Loucy (cell line): ENCODE data around the gene CENPC.

ENCODE experiments used
- H2AFZ ChIP-seq: fragments of 200-600 bp; sonication (generic); 2 replicates; pipeline ENCODE4 v1.6.0; 2016; ENCODE audit warnings: antibody characterized with exemption, mild to moderate bottlenecking, low read length, moderate library complexity
- H3F3A ChIP-seq: fragments of 200-600 bp; 2 replicates; pipeline ENCODE4 v1.6.0; 2016; ENCODE audit warnings: antibody characterized with exemption, low read depth, mild to moderate bottlenecking
- H3K27me3 ChIP-seq: fragments of 200-600 bp; sonication (generic); 2 replicates; pipeline ENCODE4 v1.6.1; 2014; ENCODE audit warnings: low read length, mild to moderate bottlenecking; ENCODE audit not compliant: insufficient read depth, poor library complexity, severe bottlenecking
- H3K36me3 ChIP-seq: fragments of 200-600 bp; sonication (generic); 2 replicates; pipeline ENCODE4 v1.6.1; 2016; ENCODE audit warnings: low read length; ENCODE audit not compliant: insufficient read depth
- H3K4me1 ChIP-seq: fragments of 200-600 bp; sonication (generic); 2 replicates; pipeline ENCODE4 v1.5.1; 2014; ENCODE audit warnings: low read length, mild to moderate bottlenecking; ENCODE audit not compliant: insufficient read depth, poor library complexity, severe bottlenecking
- H3K4me2 ChIP-seq: fragments of 200-600 bp; sonication (generic); 2 replicates; pipeline ENCODE4 v1.6.0; 2014; ENCODE audit warnings: antibody characterized with exemption, low read length, low read depth, mild to moderate bottlenecking; ENCODE audit not compliant: poor library complexity, severe bottlenecking
- H3K4me3 ChIP-seq: fragments of 200-600 bp; sonication (generic); 2 replicates; pipeline ENCODE4 v1.5.1; 2014; ENCODE audit warnings: low read length, mild to moderate bottlenecking, mixed read lengths; ENCODE audit not compliant: poor library complexity, severe bottlenecking
- H3K79me2 ChIP-seq: fragments of 200-600 bp; sonication (generic); 2 replicates; pipeline ENCODE4 v1.6.1; 2014; ENCODE audit warnings: low read length; ENCODE audit not compliant: insufficient read depth
- H3K9ac ChIP-seq: fragments of 200-600 bp; sonication (generic); 2 replicates; pipeline ENCODE4 v1.6.0; 2014; ENCODE audit warnings: mild to moderate bottlenecking, low read depth, low read length, moderate library complexity; ENCODE audit not compliant: poor library complexity, severe bottlenecking
- H3K9me2 ChIP-seq: fragments of 200-600 bp; sonication (generic); replicated peaks from 2 replicates; pipeline ENCODE4 v1.6.1; 2016; ENCODE audit warnings: low read depth, low read length, mixed read lengths
- H3K9me3 ChIP-seq: fragments of 200-600 bp; sonication (generic); 2 replicates; pipeline ENCODE4 v1.6.1; 2014; ENCODE audit warnings: mild to moderate bottlenecking, antibody characterized with exemption, low read length, low read depth; ENCODE audit not compliant: insufficient read depth
- H4K20me1 ChIP-seq: fragments of 200-600 bp; sonication (generic); 2 replicates; pipeline ENCODE4 v1.6.0; 2014; ENCODE audit warnings: antibody characterized with exemption, low read length, mild to moderate bottlenecking; ENCODE audit not compliant: insufficient read depth, poor library complexity, severe bottlenecking
- CTCF ChIP-seq: fragments of 200-600 bp; sonication (generic); conservative IDR thresholded peaks from 2 replicates; pipeline ENCODE4 v1.5.1; 2014; ENCODE audit warnings: mild to moderate bottlenecking, antibody characterized with exemption, low read length
- EZH2phosphoT487 ChIP-seq: fragments of 200-600 bp; IDR thresholded peaks from 2 replicates; pipeline ENCODE4 v1.6.1; 2018; ENCODE audit warnings: antibody characterized with exemption, mild to moderate bottlenecking, moderate library complexity, borderline replicate concordance

CENPC gene

GRCh38 chr4:67520141-67520540 is 25.2 kb downstream of the CENPC start:
- H3K79me2 ChIP-seq: peaks cover 98% of the 10 kb centered on the region
- TF ChIP-seq CTCF (no peak), EZH2phosphoT487 (no peak)
- no peak overlapping the region for H2AFZ ChIP-seq
- H3K9me2 ChIP-seq: no peaks in the 10 kb centered on the region
- H3K9me3 ChIP-seq: no peaks in the 10 kb centered on the region
- H3K4me2 ChIP-seq: no peak overlapping the region
- H3K36me3 ChIP-seq: peaks cover 62% of the 10 kb centered on the region
- no peaks in the 10 kb centered on the region for H3F3A ChIP-seq
- no peak overlapping the region for H3K9ac ChIP-seq
- H3K27me3 ChIP-seq: no peaks in the 10 kb centered on the region
- H4K20me1 ChIP-seq: peaks cover 59% of the 10 kb centered on the region
- H3K4me3 ChIP-seq: no peak overlapping the region
- H3K4me1 ChIP-seq: peaks cover 23% of the 10 kb centered on the region

- Histone ChIP-seq H3K79me2 (peaks cover 64% of the 10 kb centered on the region), H3K4me2 (peak overlapping the region; percentile 60), H3K36me3 (peaks cover 83% of the 10 kb centered on the region)
Observed at GRCh38 chr4:67512501-67512900, 32.8 kb downstream of the CENPC start.

GRCh38 chr4:67500373-67500772 is 44.9 kb downstream of the CENPC start:
- Histone ChIP-seq H3K9me3 (no peaks in the 10 kb centered on the region), H3F3A (no peaks in the 10 kb centered on the region), H3K4me3 (no peak overlapping the region), H2AFZ (no peak overlapping the region), H3K79me2 (peaks cover 74% of the 10 kb centered on the region), H3K27me3 (no peaks in the 10 kb centered on the region), H3K36me3 (peaks cover 75% of the 10 kb centered on the region), H3K9me2 (no peaks in the 10 kb centered on the region), H3K9ac (no peak overlapping the region), H3K4me1 (no peaks in the 10 kb centered on the region), H4K20me1 (peaks cover 10% of the 10 kb centered on the region), H3K4me2 (no peak overlapping the region)
- TF ChIP-seq EZH2phosphoT487 (no peak), CTCF (no peak)

More at GRCh38 chr4:67512501-67512900, 32.8 kb downstream of the CENPC start:
- Histone ChIP-seq H3K4me1 (peaks cover 31% of the 10 kb centered on the region), H3K4me3 (peak overlapping the region; percentile 46), H2AFZ (no peak overlapping the region), H3K9me2 (no peaks in the 10 kb centered on the region), H3K9ac (no peak overlapping the region), H3K27me3 (no peaks in the 10 kb centered on the region), H3K9me3 (no peaks in the 10 kb centered on the region), H4K20me1 (peaks cover 12% of the 10 kb centered on the region), H3F3A (peaks cover 7% of the 10 kb centered on the region)
- TF ChIP-seq CTCF (no peak), EZH2phosphoT487 (no peak)
